GM19395 (cell line): ENCODE measurements around the gene SHLD2.
"Not testable (repeated sequence)": the region's sequence is repeated elsewhere in the genome, so short reads cannot be mapped to it uniquely, and the experiment has no call there.

Source experiments
- ATAC-seq: cut with Tn5 transposase; IDR thresholded peaks from one replicate; pipeline ENCODE4 v1.9.1; 2021; ENCODE audit warnings: mild to moderate bottlenecking, moderate library complexity; ENCODE audit not compliant: unreplicated experiment

Gene SHLD2

DNA sequence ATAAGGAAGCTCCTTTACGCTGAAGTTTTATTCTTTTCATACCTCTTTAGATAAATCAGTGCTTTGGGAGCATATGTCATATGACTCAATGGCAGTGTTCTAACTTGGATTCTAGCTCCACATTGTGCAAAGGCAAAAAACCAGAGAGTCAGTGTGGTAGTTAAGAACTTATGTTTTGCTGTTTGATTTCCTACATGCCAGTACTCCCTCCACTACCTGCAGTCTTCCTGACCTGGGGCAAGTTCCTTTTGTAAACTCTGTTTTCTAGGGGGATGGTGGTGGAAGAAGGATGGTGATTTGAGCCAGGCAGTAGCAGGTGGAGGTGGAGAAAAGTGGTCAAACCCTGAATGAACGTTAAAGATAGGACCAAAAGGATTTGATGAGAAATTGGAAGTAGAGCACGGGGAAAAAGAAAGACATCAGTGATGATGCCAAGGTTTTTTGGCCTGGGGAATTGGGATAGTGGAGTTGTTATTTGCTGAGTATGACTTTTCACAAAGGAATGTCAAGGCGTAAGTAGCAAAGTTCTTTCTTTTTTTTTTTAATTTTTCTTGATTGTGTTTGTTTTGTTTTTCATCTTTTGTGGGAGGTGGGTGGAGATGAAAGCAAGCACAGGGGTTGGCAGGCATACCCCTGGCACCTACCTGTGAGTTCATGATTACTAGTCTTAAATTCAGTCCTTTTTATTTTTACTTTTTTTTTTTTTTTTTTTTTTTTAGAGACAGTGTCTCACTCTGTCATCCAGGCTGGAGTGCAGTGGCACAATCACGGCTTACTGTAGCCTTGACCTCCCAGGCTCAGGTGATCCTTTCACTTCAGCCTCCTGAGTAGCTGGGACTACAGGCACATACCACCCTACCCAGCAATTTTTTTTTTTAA lies 47.5 kb downstream of the SHLD2 start:
- ATAC-seq, result not testable (repeated sequence)

DNA sequence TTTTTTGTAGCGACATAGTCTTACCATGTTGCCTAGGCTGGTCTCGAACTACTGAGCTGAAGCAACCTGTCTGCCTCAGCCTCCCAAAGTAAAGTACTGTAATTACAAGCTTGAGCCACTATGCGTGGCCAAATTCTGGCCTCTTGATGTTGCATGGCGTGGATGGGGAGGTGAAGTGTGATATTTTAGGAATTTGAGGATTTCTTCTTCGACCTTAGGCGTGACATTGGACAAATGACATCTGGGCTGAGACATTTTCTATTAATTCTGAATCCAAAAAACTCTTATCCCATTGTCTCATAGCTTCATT lies 48.1 kb downstream of the SHLD2 start:
- ATAC-seq, result not testable (repeated sequence)

DNA sequence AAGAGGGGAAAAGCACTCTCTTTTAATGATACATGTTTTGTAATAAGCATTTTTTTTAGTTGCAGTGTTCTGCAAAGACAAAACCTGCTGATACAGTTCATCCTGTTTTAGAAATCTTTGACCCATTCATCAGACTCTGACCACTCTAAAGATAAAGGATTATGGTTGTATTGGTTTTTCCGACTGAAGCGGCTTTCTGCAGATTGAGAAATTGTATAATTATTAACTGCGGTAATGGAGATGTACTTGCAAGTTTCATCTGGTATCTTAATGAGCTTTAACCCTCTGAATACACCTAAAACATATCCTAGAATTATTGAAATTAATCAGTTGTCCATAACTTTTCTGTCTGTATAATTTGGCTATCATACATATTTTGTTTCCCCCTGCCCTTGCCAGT lies 50.6 kb downstream of the SHLD2 start:
- ATAC-seq, result not testable (repeated sequence)

DNA sequence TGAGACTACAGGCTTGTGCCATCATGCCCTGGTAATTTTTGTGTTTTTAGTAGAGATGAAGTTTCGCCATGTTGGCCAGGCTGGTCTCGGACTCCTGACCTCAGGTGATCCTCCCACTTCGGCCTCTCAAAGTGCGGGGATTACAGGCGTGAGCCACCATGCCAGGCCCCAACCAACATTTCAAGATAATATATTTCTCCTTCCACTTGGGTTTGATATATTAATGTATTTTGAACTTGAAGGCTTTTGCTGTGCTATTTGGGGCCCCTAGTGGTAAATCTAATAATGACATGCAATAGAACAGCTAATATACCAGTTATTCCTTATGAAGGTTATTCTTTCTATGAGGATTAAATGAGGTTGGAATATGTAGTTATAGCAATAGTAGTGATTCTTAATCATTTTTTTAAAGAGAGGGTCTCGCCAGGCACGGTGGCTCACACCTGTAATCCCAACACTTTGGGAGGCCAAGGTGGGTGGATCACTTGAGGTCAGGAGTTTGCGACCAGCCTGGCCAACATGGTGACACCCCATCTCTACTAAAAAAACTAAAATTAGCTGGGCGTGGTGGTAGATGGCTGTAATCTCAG lies 54.1 kb downstream of the SHLD2 start:
- ATAC-seq, result not testable (repeated sequence)

DNA sequence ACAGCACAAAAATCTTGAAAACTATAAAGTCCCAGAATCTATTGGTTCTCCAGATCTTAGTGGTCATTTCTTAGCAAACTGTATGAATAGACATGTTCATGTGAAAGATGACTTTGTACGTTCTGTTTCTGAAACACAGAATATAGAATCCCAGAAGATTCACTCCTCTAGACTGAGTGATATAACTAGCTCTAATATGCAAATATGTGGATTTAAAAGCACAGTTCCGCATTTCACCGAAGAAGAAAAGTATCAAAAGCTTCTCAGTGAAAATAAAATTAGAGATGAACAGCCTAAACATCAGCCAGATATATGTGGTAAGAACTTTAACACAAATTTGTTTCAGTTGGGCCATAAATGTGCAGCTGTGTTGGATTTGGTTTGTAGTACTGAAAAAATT lies 56.5 kb downstream of the SHLD2 start:
- ATAC-seq, result not testable (repeated sequence)

DNA sequence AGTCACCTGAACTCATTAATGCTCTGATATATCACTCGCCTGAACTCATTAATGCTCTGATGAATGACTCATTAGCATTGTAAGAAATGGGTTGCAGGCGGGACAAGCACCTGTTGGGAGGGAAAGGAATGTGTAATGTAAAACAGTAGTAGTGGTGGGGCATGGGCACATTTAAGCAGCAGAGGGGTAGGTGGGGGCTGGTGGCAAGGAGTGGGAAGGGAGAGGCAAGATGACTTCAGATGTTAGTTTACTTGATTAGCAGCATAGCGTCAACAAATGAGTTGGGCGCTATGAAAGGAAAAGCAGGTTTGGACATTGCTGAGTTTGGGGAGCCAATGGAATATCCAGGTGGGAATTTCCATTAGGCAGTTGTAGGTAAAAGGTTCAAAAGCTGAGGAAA lies 61.8 kb downstream of the SHLD2 start:
- not testable (repeated sequence) for ATAC-seq

DNA sequence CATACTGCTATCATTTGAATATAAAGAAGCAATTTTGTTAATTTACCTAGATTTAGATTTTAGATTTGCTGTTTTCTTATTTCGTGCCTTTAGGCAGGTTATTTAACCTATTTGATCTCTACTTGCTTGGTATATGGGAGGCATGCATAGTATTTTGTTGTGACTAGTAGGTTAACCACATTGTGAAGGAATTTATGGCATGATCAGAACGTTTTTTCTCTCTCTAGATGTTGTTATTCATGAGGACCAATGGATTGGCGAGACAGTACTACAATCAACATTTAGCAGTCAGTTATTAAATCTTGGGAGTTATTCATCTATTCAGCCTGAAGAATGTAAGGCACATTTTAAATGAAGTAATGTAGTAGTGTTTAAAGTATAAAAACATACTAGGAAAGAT lies 62.8 kb downstream of the SHLD2 start:
- ATAC-seq, result not testable (repeated sequence)

DNA sequence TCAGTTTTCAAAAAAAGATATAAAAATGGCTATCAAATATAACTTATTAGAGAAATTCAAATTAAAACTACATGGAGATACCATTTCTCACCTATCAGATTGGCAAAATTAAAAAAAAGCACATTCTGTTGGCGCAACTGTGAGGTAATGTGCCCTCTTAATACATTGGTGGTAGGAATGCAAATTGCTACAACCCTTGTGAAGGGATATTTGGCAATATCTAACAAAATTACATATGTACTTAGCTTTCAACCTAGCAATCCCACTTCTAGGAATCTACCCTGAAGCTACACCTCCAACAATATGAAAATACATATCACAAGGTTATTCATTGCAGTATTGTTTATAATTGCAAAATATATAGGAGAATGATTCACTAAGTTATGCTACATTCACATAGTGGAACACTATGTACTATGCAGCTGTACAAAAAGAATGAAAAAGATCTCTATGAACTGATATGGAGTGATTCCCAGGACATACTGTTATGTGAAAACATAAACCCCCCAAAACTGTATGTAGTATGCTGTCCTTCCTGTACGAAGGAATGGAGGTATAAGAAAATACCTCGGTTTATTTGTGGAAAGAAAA lies 67.8 kb downstream of the SHLD2 start:
- not testable (repeated sequence) for ATAC-seq

DNA sequence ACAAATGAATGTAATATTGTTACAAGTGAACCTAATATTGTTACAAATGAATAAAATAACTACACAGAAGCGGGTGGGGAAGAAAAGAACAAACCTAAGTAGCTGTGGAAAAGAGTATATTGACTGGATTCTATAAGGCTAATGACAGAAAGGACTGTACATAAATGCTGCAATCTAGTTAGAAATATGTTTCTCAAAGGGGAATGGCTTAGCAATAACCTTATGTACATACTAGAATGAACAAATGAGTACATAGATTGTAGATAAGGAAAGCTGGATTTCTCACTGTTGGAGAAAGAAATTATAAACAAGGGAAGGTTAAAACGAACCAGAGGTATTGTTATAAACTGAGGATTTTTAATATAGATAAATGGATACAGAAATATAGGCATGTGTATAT lies 68.4 kb downstream of the SHLD2 start:
- ATAC-seq, result not testable (repeated sequence)

DNA sequence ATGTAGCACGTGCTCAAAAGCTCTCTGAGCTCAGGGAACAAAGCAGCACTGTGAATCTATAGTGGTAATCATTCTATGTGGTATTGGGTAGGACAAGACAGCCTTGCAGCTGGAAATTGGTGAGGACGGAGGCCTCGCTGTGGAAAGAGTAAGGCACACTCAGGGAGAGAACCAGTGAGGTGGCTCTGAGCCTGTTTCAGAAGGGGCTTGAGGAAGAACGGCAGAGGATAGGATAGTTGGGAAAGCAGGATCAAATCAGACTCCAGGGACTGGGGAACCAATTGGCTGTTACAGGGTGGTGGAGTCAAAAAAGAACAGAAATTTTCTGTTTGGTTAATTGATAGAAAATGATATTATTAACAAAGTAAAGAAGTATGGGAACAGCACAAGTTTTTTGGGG lies 74.9 kb downstream of the SHLD2 start:
- not testable (repeated sequence) for ATAC-seq

DNA sequence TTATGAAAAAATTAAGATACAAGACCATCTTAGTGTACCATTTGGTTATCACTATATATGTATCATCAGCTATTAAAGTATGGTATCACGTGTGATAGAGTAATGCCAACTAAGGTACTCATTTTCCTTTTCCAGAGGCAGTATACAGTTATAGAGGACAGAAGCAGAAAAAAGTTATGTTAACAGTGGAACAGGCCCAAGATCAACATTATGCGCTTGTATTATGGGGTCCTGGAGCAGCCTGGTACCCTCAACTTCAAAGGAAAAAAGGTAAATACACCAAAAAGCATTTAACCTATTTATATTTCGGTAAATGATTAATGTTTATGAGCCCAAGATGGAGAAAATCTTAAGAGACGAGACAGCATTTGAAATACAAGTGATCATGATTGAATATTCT lies 75.7 kb downstream of the SHLD2 start:
- not testable (repeated sequence) for ATAC-seq

DNA sequence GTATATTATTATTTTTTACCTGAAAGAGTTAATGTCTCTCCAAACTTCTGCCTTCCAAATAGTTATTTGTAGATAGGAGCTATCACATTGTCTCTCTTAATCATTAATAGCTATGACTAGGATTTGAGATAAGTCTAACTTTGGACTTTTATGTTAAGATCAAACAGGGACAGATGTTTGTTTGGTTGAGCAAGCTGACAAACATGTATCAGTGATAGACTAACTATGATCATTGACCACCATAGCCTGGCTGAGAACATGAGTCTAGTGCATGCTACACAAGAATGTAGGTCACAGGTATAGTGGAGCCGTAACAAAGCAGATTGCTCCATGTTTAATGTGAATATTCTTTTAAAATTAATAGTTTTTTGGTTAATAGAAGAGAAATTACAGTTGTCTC lies 76.7 kb downstream of the SHLD2 start:
- not testable (repeated sequence) for ATAC-seq

DNA sequence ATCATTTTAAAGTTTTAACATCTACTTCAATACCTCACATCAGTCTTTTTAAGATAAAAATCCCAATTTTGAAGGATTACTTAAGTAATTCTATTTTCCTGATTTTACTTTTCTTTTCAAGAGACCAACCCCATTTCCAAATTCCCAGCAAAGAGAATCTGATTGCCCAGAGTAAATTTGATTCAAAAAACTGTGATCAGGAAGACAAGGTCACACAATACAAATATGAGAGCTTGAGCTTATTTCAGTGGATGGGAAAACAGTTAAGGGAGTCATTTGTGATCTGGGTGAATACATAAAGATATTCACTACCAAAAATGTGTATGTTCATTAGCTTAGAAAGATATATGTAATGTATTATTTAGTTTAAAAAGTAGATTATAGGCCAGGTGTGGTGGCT lies 77.2 kb downstream of the SHLD2 start:
- ATAC-seq, result not testable (repeated sequence)

DNA sequence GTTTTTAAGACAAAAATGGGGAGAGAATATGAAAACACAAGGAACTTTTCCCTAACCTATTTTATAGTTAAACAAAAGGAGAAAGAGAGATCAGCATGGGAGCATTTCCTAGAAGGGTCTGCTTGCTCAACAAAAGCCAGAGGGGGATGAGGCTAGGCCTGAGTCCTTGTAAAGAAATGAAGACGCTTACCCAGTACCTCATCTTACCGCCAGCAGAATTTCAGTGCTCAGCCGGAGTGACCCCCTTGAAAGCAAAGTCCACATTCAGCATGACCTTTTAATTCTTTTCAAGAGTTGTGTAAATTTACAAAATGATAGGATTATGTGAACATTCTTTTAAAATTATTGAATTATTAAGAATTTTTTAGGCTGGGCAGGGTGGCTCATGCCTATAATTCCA lies 82.6 kb downstream of the SHLD2 start:
- ATAC-seq, result not testable (repeated sequence)

DNA sequence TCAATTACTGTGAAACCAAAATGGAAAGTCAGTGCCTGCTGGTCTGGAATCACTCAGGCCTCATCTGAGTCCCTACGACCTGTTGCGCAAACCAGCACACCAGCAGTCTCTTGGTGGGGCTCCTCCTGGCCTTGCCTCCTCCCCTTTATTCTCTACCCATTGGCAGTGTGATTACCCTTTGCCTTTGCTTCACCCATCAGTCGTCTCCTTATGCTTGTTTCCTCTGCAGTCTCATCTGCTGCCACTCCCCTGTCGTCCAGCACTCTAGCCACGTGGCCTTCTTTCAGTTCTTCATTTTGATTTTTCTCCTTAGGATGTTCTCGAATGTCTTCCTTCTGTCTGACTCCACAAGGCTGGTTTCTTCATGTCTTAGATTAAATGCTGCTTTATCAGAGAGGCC lies 89.4 kb downstream of the SHLD2 start:
- not testable (repeated sequence) for ATAC-seq

DNA sequence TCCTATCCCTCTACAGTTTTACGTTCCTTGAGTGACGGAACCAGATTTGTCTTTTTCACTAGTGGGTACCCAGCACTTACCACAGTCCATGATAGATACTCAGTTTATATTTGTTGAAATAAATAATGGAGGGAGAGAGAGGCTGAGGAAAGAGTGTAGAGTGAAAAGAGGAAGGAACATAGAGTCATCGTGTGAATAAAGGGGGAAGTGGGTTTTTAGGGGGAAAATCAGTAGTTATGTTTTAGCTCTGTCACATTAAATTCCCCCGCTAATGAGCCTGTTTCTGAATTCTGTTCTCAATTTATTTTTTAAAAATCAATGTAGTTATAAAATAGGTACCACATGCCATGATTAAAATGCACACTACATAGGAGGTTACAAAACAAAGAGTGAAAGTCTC lies 91.0 kb downstream of the SHLD2 start:
- not testable (repeated sequence) for ATAC-seq

DNA sequence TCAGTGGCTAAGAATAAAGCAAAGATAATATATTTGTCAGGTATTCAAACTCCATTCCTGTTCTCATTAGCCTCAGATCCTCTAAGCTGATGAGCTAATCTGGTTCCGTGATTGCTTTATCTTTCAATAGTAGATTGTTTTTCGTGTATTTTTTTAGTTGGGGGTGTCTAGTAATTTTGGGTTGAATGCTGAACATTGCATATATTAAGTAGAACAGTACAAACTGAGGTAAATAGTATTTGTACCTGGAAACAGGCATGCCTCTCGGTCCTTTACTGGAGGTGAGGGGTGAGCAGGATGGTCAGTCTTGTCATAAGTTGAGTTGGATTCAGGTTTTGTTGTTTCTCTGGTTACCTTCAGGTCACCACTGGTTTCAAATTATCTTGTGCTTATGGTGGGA lies 92.6 kb downstream of the SHLD2 start:
- not testable (repeated sequence) for ATAC-seq

DNA sequence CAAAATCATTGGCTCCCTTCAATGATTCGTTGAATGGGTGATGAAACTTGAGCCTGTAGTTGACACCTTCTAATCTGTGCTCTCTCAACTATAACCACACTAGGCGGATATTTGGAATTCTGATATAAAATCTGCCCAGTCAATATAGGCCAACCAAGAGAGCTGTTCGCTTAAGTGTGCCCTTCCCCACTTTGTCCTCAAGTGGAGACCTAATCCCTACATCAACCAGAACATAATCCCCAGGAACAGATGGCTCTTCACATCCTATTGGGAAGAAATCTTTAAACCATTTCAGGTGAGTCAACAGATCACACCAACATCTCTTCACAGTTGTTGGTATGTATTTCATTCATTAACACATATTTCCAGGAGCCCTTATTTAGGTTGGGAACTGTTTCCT lies 96.8 kb downstream of the SHLD2 start:
- not testable (repeated sequence) for ATAC-seq

DNA sequence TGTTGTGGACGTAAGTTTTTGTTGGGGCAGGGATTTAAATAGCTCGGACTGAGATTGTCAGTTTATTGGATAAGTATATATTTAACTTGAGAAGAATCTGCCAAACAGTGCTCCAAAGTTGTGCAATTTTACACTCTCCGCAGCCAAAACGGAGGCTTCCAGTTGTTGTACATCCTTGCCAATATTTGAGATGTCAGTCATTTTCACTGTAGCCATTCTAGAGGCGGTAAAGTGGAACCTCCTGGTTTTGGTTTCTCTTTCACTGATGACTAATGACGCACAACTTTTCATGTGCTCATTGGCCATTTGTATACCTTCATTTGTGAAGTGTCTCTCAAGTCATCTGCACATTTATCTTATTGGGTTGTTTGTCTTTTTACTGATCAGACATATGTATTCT lies 105.9 kb downstream of the SHLD2 start:
- ATAC-seq, result peak; percentile 71

DNA sequence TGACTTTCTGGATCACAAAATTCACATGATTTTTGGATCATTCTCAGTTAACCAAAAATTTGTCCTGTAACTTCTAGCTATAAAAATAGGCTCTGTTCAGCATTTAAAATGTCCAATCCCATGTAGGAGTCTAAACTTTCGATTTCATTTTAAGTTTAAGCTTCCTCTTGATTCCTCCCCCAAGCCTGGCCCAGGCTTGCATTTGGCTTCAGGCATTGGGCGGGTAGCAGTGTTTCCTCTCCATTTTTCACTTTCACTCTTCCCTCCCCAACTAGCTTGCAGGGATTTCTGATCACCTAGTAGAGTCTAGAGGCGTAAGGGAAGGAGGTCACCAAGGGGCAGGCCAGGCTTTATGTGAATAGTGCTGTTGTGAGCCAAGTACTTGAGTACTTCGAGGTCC lies 109.8 kb downstream of the SHLD2 start:
- ATAC-seq, result not testable (repeated sequence)

DNA sequence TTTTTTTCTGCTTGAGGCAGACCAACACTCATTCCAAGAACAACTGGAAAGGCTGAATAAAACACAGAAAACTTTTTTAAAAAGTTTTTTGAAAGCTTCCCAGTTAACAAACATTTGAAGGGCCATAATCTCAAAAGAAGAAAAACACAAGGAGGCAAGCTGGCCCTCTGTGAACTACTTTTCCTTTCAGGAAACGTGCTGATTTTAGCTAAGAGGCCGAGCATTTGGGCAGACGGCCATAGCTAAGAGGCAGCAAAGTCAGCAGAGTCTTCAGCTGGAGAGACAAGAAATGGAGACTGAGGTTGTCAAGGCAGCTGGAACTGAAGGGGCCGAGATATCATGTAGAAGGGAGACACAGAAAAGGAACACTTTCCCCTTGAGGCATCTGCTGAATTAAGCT lies 111.9 kb downstream of the SHLD2 start:
- not testable (repeated sequence) for ATAC-seq

DNA sequence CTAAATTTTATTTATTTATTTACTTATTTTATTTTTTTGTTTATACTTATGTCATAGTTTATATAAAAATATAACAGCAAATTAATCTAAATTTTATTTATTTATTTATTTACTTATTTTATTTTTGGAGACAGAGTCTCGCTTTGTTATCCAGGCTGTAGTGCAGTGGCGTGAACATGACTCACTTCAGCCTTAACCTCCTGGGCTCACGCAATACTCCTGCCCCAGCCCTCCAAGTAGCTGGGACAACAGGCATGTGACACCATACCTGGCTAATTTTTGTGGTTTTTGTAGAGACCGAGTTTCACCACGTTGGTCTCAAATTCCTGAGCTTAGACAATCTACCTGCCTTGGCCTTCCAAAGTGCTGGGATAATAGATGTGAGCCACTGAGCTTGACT lies 115.3 kb downstream of the SHLD2 start:
- ATAC-seq, result not testable (repeated sequence)
